Stimulated activated memory B cell treated with anti-CD40 and anti-IgM and Interleukin-4, amounts not matched to agents 10 μg/mL and 1 μg/mL and 100 μg/mL, for 72 hours (primary cell): ENCODE data around the gene PNMA8C.
"Not testable (repeated sequence)": the region's sequence is repeated elsewhere in the genome, so short reads cannot be mapped to it uniquely, and the experiment has no call there.

Experiments used
- ATAC-seq: fragments of 150-1000 bp; cut with Tn5 transposase; 2 replicates; pipeline ENCODE4 v1.10.0; 2021
- H3K27ac Mint-ChIP-seq: one replicate; pipeline ENCODE4 v1.8.0; 2022; ENCODE audit warnings: mild to moderate bottlenecking, mixed read lengths
- H3K27me3 Mint-ChIP-seq: one replicate; pipeline ENCODE4 v1.8.0; 2022; ENCODE audit warnings: mixed read lengths
- H3K36me3 Mint-ChIP-seq: one replicate; pipeline ENCODE4 v1.8.0; 2022; ENCODE audit warnings: mixed read lengths
- H3K4me1 Mint-ChIP-seq: one replicate; pipeline ENCODE4 v1.8.0; 2022; ENCODE audit warnings: mixed read lengths
- H3K4me3 Mint-ChIP-seq: one replicate; pipeline ENCODE4 v1.8.0; 2022; ENCODE audit warnings: mild to moderate bottlenecking, moderate library complexity, mixed read lengths
- H3K9me3 Mint-ChIP-seq: one replicate; pipeline ENCODE4 v1.8.0; 2022; ENCODE audit warnings: mixed read lengths

PNMA8C gene

DNA sequence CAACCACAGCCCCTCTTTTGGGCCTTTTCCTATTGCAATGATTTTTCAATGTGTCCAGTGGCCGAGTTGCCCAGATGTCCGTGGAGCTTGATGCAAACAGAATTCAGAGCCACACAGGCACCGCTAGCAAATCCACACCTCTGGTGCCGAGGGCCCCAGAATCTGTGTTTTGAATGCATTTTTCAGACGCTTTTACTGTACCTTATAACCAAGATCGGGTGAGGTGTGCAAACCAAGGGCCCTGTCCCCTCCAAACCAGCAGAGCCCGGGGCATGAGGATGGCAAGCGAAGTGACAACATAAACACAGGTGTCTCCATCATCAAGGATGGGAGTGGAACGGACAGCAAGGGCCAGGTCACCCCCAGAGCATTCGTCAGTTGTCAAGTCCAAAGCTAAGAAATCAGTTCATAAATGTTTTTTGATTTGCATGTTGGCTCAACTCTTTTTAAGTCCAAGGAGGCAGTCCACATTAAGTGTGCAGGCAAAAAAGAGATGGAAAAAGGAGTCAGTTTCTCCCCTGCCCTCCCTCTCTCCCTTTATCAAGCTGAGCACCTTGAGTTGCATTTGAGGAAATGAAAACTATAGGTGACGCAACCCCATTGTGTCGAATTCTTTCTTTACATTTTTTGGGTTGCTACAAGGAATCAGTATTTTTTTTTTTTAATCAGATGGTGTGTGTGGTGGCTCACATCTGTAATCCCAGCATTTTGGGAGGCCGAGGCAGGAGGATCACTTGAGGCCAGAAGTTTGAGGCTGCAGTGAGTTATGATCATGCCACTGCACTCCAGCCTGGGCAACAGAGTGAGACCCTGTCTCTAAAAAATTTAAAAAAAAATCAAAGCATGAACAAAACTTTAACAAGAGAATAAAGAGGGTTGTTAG, 18.3 kb downstream of the PNMA8C start:
- Mint-ChIP-seq H3K27me3 (peaks cover 93% of the 10 kb centered on the region), H3K4me3 (no peak overlapping the region)
- no peak for ATAC-seq

DNA sequence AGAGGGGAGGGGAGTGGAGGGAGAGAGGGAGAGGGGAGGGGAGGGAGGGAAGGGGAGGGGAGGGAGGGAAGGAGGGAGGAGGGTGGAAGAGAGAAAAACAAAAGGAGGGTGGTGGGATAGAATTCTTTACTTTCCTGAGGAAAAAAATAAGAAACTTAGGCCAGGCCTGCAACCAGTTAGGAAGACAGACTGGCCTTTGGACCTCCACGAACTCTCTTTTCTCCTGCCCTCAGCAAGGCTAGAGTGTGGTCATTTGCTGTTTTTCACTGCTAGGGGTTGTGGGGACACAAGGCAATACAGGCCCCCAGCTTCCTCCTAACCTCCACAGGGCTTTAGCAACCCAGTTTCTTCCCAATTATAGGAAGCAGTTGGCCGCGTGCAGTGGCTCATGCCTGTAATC, 19.5 kb downstream of the PNMA8C start:
- no peaks in the 10 kb centered on the region for H3K9me3 Mint-ChIP-seq
- no peak overlapping the region for H3K4me3 Mint-ChIP-seq

More for the DNA sequence above, 18.3 kb downstream of the PNMA8C start:
- no peaks in the 10 kb centered on the region for H3K36me3 Mint-ChIP-seq
- H3K4me1 Mint-ChIP-seq, result peaks cover 17% of the 10 kb centered on the region
- no peaks in the 10 kb centered on the region for H3K9me3 Mint-ChIP-seq
- no peak overlapping the region for H3K27ac Mint-ChIP-seq

GRCh38 chr19:46408664-46409039, 20.1 kb downstream of the PNMA8C start:
- H3K36me3 Mint-ChIP-seq, result no peaks in the 10 kb centered on the region
- no peak overlapping the region for H3K4me3 Mint-ChIP-seq
- ATAC-seq, result no peak
- peaks cover 29% of the 10 kb centered on the region for H3K4me1 Mint-ChIP-seq
- H3K27me3 Mint-ChIP-seq, result peaks cover 89% of the 10 kb centered on the region
- no peaks in the 10 kb centered on the region for H3K9me3 Mint-ChIP-seq
- no peak overlapping the region for H3K27ac Mint-ChIP-seq

More for the DNA sequence above, 19.5 kb downstream of the PNMA8C start:
- peaks cover 24% of the 10 kb centered on the region for H3K4me1 Mint-ChIP-seq
- peaks cover 89% of the 10 kb centered on the region for H3K27me3 Mint-ChIP-seq
- ATAC-seq, result no peak
- no peaks in the 10 kb centered on the region for H3K36me3 Mint-ChIP-seq
- H3K27ac Mint-ChIP-seq, result no peak overlapping the region

GRCh38 chr19:46407856-46408663, 20.7 kb downstream of the PNMA8C start:
- Mint-ChIP-seq H3K27ac (no peak overlapping the region), H3K4me1 (peaks cover 30% of the 10 kb centered on the region), H3K9me3 (no peaks in the 10 kb centered on the region), H3K36me3 (no peaks in the 10 kb centered on the region), H3K4me3 (no peak overlapping the region), H3K27me3 (peaks cover 89% of the 10 kb centered on the region)
- no peak for ATAC-seq

DNA sequence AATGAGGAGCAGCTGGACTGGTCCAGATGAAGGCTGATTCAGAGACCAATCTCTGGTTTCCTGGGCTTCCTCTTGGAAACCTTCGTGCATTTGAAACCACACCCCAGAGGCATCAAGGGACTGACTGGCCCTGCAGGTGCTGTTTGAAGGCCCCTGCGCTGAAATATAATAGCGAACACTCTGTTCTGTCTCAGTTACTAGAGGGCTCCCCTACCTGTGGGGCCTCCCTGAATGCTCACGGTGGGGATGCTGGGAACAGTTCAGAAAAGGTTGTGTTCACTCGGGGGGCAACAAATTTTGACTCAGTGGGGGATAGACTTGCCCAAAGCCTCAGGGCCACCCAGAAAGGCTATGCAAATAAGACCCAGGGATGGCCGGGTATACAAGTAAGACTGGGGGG, 21.8 kb downstream of the PNMA8C start:
- Mint-ChIP-seq H3K27ac (no peak overlapping the region), H3K27me3 (peaks cover 89% of the 10 kb centered on the region)

GRCh38 chr19:46404753-46405468, 23.8 kb downstream of the PNMA8C start:
- Mint-ChIP-seq H3K4me1 (peaks cover 27% of the 10 kb centered on the region), H3K36me3 (no peaks in the 10 kb centered on the region), H3K27me3 (peaks cover 84% of the 10 kb centered on the region), H3K27ac (no peak overlapping the region), H3K9me3 (no peaks in the 10 kb centered on the region), H3K4me3 (no peak overlapping the region)
- no peak for ATAC-seq

More for the DNA sequence above, 21.8 kb downstream of the PNMA8C start:
- ATAC-seq, result no peak
- H3K36me3 Mint-ChIP-seq, result no peaks in the 10 kb centered on the region
- H3K9me3 Mint-ChIP-seq, result no peaks in the 10 kb centered on the region
- H3K4me1 Mint-ChIP-seq, result peaks cover 31% of the 10 kb centered on the region
- no peak overlapping the region for H3K4me3 Mint-ChIP-seq

DNA sequence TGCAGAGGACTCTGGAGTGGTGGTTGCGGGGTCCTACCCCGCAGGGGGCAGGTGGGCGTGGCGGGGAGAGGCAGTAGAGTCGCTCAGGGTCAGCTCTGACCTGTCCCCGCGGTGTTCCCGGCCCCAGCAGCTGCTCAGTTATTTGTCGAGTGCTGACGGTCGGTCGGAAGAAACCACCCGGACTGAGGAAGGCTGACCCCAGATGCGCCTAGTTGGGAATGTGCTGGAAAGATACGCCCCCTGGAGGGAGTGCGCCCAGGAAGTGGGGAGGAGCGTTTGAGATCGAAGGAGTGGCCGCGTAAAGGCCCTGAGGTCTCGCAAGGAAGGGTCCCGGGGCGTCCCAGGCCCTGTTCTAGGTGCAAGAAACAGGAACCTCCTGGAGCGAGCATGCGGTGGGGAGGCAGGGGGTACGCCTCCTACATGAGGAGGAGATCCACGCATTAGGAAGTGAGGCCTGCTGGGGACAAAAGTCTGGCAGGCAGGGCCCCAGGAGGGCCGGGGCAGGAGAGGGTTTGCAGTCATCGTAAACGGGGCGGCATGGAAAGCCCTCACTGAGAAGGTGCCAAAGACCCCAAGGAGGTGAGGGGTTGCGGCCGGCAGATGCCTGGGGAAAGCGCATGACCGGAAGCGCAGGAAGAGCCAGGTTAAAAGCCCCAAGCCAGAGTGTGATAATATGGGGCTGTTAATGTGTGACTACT, 24.5 kb downstream of the PNMA8C start:
- Mint-ChIP-seq H3K27ac (no peak overlapping the region), H3K4me3 (peak overlapping the region; percentile 32), H3K4me1 (peaks cover 27% of the 10 kb centered on the region), H3K27me3 (peaks cover 81% of the 10 kb centered on the region), H3K9me3 (no peaks in the 10 kb centered on the region), H3K36me3 (no peaks in the 10 kb centered on the region)
- ATAC-seq, result no peak

DNA sequence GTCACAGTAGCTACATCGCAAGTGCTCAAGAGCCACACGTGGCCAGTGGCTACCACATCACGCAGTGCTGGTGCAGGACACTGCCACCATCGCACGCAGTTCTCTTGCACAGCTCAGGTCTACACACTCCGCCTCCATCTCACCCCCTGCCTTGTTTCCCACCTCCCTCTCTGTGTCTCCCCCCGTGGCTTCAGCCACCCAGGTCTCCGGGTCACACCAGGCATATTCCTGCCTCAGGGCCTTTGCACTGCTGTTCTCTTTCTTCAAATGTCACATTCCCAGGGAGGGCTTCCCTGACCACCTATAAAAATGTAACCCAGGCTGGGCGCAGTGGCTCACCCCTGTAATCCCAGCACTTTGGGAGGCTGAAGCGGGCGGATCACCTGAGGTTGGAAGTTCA, 26.0 kb downstream of the PNMA8C start:
- H3K9me3 Mint-ChIP-seq, result no peaks in the 10 kb centered on the region
- ATAC-seq, result no peak
- H3K4me1 Mint-ChIP-seq, result peaks cover 22% of the 10 kb centered on the region
- peaks cover 66% of the 10 kb centered on the region for H3K27me3 Mint-ChIP-seq
- H3K4me3 Mint-ChIP-seq, result no peak overlapping the region
- no peaks in the 10 kb centered on the region for H3K36me3 Mint-ChIP-seq
- no peak overlapping the region for H3K27ac Mint-ChIP-seq

DNA sequence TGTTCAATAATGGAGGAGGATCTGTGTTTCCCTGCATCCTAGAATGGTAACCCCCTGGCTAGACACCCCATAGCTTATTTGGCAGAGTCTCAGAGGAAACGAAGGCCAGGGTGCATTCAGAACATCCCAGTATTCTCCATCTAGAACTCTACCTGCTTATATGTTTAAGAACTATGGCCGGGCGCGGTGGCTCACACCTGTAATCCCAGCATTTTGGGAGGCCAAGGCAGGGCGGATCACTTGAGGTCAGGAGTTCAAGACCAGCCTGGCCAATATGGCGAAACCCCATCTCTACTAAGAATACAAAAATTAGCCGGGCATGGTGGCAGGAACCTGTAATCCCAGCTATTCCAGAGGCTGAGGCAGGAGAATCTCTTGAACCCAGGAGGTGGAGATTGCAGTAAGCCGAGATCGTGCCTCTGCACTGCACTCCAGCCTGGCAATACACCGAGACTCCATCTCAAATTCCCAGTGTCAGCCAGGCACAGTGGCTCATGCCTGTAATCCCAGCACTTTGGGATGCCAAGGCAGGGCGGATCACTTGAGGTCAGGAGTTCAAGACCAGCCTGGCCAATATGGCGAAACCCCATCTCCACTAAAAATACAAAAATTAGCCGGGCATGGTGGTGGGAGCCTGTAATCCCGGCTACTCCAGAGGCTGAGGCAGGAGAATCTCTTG, 30.8 kb downstream of the PNMA8C start:
- H3K27ac Mint-ChIP-seq, H3K4me3 Mint-ChIP-seq, H3K9me3 Mint-ChIP-seq, H3K4me1 Mint-ChIP-seq, ATAC-seq, H3K36me3 Mint-ChIP-seq: not testable (repeated sequence)
- H3K27me3 Mint-ChIP-seq, result peaks cover 25% of the 10 kb centered on the region

DNA sequence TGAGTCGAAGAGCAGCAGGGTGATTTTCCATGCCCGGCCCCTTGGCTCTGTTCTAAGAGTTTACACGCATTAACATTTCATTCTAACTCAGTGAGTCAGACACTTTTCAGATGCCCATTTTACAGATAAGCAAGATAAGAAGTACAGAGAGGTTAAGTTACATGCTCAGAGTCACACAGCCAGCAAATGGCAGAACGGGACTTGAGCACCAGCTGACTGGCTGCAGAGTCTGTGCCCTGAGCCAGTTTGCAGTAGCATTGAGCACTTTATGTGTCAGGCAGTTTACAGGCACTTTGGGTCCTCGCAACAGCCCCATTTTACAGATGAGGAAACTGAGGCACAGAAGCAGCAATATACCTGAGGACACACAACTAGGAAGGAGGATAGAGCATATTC, 34.3 kb downstream of the PNMA8C start:
- Mint-ChIP-seq H3K27ac (no peak overlapping the region), H3K27me3 (no peaks in the 10 kb centered on the region), H3K4me3 (no peak overlapping the region), H3K4me1 (no peaks in the 10 kb centered on the region), H3K9me3 (peaks cover under 1% of the 10 kb centered on the region), H3K36me3 (peaks cover 31% of the 10 kb centered on the region)
- ATAC-seq, result no peak

GRCh38 chr19:46393456-46394401, 35.0 kb downstream of the PNMA8C start:
- peaks cover 37% of the 10 kb centered on the region for H3K36me3 Mint-ChIP-seq
- H3K9me3 Mint-ChIP-seq, result peaks cover 3% of the 10 kb centered on the region
- peak; percentile 45 for ATAC-seq
- no peak overlapping the region for H3K4me3 Mint-ChIP-seq
- H3K27ac Mint-ChIP-seq, result no peak overlapping the region
- no peaks in the 10 kb centered on the region for H3K27me3 Mint-ChIP-seq
- H3K4me1 Mint-ChIP-seq, result no peaks in the 10 kb centered on the region

DNA sequence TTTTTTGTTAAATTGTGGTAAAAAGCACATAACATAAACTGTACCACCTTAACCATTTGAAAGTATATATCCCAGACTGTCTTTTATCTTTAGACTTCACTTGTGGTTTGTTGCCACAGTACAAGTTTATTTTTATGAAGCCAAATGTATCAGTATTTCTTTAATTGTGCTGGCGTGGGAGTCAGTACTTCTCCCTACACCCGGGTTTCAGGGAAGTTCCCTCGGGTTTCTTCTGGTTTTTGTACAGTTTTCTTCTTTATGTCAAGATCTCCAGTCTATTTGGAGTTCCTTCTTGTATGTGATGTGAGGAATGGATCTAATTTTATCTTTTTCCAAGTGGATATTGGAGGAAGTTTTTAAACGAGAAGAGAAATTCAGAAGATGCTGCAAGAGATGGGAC, 35.9 kb downstream of the PNMA8C start:
- Mint-ChIP-seq H3K9me3 (peaks cover 3% of the 10 kb centered on the region), H3K4me1 (no peaks in the 10 kb centered on the region), H3K4me3 (no peak overlapping the region), H3K27ac (no peak overlapping the region), H3K27me3 (no peaks in the 10 kb centered on the region), H3K36me3 (peaks cover 46% of the 10 kb centered on the region)
- no peak for ATAC-seq

DNA sequence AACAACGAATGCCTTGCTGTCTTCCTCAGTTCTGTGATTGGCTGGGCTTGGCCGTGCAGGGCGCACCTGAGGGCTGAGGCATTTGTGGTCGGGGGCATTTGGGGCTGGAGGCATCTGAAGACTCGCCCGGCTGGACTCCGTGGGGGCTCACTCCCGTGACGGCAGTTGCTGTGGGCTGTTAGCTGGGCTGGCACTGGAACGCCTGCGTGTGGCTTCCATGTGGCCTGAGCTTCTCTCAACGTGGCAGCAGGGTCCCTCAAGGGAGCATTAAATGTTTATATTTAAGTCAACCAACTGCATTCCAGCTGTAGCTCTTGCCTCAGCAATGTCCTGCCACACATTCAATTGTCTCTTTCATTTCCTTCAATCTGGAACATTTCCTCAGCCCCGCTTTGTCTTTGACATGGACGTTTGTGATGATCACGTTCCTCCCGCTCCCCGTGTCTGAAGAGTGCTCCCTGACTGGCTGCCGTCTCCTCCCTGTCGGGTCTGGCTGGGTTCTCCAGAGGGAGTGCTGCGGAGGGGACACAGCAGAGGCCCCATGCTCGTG, 36.4 kb downstream of the PNMA8C start:
- Mint-ChIP-seq H3K27me3 (no peaks in the 10 kb centered on the region), H3K4me1 (no peaks in the 10 kb centered on the region), H3K4me3 (no peak overlapping the region), H3K36me3 (peaks cover 51% of the 10 kb centered on the region), H3K9me3 (peaks cover 3% of the 10 kb centered on the region), H3K27ac (no peak overlapping the region)
- ATAC-seq, result no peak
